GM18502 (cell line): ENCODE results near the gene GMIP.
A peak's percentile ranks its signal among the peaks of the same experiment; 100 is the strongest.

Source experiments
- ATAC-seq: cut with Tn5 transposase; IDR thresholded peaks from one replicate; pipeline ENCODE4 v1.9.1; 2021; ENCODE audit warnings: mild to moderate bottlenecking; ENCODE audit not compliant: unreplicated experiment, poor library complexity

GMIP gene

DNA sequence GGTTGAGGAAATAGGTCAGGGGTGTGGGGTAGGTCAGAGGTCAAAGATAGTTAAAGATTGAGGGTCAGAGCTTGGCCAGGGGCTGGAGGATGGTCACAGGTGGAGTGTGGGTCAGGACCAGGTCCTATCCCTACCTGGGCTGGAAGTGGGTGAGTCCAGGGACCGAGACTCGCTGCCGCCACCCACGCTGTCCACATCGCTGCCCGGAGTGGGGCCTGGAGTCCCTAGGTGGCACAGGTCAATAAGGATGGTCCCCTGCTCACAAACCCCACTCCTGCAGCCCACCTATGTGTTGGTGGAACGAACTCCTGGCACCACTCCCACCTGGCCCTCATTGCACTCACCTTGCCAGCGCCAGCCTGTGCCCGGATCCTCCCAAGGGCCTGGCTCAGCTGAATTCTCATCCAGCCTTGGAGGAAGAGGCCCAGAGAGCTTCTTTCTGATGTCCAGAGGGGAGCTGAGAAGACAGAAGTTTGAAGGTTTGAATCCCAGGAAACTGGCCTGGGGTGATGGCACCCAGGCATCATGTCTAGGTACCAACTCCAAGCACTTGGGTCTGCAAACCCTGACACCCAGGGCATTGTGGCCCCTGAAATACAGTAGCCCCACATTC, 6.8 kb downstream of the GMIP start:
- ATAC-seq = no peak

DNA sequence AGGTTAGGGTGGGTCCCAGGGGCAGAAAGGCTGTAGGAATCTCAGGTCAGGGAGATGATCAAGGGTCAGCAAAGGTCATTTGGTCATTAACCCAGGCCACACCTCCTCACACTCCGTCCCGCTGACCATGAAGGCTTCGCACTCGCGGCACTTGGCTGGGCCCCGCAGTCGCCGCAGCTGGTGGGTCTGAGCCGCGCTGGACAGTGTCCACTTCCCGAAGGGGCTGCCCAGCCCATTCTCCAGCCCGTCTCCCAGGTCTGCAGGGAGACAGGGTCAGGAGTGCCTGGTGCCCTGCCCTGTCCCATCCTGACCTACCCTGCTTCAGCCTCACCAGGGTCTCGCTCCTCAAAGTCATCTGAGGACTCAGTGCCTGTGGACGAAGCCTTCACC, 8.1 kb downstream of the GMIP start:
- ATAC-seq = no peak

DNA sequence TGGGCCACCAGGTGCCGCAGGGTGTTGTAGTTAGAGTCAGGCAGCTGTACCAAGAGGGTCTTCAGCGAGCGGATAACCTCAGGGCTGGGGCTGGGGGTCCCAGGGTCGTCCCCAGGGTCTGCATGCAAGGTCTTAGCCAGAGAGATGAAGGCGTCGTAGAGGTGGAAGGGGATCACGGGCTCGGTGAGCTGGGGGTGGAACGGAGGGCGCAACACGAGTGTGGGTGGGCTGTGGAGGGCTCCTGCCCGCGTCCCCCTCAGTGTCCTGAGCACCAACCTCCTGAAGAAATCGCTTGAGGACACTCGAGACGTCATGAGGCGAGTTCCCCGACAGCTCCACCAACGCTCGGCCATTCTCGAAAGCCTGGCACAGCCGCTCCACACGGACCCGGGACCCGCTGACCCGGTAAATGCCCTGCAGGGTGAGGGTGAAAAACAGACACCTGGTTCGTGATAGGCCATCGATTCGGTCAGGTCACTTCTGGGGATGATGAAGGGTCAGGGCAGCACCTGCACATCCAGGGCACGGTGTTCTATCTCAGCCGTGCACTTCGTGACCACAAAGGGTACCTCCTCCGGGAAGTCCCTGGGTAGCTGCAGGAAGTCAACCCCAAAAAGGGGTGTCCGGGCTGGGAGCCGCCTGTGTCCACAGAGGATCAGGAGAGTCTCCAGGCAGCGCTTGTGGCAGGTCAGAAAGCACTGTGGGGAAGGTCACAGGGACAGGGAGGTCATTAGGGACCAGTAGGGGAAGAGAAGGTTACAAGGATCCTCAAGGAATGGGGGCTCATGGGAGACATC, 8.7 kb downstream of the GMIP start:
- ATAC-seq = no peak

DNA sequence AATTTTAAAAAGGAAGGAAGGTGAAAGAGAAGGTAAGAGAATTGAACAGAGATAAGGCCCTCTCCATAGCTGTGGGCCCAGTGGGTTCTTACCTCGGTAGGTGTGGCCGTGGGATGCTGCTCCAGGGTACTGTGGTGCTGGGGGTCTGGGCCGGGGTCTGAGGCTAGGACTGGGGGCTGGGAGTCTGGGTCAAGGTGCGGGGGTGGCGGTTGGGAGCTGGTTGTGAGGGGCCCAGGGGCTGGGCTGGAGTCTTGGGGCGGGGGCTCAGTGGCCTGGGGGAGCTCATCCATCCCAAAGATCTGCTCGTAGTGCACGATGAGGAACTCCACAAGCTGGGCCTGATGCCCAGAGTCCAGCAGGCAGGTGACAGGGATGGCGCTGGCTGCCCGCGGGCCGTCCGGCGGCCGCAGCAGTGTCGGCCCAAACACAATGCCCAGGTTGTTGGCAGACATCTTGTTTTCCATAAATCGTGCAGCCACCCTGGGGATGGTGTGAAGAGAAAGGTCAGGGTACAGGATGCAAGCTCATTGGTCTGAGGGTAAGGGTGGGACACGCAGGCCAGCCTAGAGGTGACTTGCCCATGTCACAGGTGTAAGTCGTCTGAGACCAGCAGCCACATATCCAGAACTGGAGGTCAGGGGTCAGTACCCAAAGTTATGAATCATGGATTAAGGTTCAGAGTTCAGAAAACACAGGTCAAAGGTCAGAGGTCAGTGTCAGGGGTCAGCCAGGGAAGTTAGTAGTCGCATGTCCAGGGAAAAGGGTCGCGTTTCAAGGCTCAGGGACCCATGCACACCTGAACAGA, 9.5 kb downstream of the GMIP start:
- no peak for ATAC-seq

DNA sequence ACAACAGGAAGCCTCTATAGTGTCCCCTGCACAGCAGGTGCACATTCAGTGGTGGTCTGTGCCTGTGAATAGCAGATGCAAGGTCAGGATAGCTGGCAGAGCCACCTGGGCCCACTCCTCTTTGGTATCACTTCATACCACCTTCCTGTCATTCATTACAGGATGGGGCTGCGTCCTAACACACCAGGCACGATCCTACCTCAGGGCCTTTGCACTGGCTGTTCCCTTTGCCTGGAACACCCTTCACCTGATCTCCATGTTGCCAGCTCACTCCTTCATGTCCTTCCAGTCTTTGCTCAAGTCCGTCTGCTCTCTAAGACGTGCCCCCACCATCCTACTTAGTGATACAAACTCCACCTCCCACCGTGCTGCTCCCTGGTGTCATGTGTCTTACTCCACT, 10.8 kb downstream of the GMIP start:
- no peak for ATAC-seq

DNA sequence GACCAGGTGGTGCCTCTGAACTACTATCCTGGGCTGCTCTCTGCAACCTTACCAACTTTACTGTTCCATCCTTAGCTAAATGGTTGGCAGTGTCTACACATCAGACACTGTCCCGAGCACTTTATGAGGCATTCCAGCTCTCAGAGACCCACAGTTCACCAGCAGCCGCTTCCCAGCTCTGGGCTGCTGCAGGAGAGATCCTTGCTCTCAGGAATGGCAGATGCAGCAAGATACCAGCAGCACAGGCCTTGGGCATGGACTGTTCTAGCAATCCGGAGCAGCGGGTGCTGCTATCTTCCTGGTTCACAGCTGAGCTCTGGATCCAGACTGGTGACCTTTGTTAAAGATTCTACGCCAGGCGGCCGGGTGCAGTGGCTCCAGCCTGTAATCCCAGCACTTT, 12.1 kb downstream of the GMIP start:
- no peak for ATAC-seq

DNA sequence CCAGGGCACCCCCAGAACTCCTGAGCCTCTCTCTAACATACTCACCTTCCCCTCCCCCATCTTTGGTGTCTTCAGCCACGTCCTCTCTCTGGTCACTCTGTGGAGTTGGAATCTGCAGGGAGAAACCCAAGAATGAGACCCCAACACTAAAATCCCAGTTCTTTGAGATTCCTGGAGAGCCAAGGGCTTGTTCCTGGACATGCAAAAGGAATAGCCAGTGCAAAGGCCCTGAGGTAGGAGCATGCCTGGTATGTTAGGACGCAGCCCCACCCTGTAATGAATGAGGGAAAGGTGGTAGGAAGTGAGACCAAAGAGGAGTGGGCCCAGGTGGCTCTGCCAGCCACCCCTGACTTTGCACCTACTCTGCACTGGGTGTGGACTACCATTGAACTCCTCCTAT, 13.0 kb downstream of the GMIP start:
- ATAC-seq = no peak

GRCh38 chr19:19630062-19630414, 13.4 kb downstream of the GMIP start:
- no peak for ATAC-seq

- ATAC-seq = peak; percentile 11
Observed at GRCh38 chr19:19628501-19629134, 14.8 kb downstream of the GMIP start.

DNA sequence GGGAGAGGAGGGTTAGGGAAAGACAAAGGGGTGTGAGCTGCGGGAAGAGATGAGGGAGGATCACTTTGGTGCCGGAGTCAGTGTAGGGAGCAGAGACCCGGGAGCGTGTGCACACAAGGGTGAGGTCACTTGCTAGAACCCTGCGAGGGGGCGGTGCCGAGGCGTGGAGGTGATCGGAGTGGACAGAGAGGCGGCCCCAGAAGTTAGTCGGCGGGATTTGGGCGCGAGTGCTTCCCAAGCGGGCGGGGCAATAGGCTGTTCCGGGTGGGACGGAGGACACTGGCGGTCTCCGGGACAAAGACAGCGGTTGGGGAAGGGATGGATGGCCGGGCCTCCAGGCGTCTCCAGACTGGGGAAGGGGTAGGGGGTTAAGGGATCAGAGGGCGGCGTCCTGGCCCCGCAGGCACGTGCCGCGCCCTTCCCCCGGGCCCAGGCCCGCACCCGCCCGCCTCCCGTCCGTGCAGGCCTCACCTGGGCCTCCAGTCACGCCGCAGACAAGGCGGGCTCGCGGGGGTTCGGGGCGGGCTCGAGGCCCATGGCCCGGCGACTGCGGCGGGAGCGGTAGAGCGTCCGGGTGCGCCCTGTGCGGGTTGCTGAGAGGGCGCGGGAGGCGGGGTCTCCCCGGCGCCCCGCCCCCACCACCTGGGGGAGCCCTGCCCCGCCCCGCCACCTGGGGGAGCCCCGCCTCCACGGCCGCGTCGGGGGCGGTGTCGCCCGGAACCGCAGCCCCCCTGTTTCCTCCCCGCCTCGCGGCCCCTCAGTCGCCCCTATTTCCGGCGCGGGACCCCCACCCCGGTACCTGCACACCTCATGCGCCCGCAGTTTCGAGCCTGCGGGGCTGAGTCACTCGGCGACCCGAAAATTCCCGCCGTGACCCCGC, 15.6 kb downstream of the GMIP start, which contains the start of gene LPAR2:
Gene LPAR2, minus strand, starts transcription at position 600 of the 880 bp plus-strand sequence. CDS start 945 bp downstream, outside the sequence.
- peak; percentile 70 for ATAC-seq

GRCh38 chr19:19626516-19627472, 16.7 kb downstream of the GMIP start:
- no peak for ATAC-seq

DNA sequence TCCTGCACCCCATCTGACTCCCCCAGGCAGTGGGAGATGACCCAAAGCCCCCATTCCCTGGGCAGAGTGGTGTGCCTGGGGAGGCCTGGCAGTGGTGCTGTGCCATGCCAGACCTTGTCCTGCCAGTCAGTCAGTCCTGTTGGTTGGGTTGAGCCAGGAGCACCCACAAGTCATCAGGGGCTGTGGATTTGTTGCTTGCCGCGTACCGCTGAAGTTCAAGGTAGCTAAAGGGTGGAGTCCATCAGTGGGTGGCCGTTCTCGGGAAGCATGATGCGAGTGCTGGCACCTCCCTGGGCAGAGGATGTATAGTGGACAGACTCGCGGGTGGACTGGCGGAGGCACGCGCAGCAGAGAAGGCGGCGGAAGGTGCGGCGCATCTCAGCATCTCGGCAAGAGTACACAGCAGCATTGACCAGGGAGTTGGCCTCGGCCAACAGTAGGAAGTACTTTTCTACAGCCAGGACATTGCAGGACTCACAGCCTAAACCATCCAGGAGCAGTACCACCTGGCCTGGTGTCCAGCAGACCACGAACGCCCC, 19.4 kb downstream of the GMIP start:
- no peak for ATAC-seq

DNA sequence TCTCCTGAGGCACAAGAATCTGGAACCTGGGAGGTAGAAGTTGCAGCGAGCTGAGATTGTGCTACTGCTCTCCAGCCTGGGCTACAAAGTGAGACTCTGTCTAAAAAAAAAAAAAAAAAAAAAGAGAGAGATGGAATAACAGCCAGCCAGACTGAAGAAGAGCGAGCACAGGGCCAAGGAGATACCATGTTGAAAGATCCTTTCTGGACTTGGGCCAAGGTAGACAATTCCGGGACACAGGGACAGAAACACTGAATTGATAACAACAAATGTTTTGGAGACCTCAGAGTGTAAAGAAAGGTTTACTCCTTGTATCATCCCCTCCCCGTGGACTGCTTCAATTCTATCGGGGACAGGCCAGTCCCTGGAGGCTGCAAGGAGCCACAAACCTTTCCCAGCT, 20.1 kb downstream of the GMIP start:
- ATAC-seq = no peak

- ATAC-seq = no peak
Observed at GRCh38 chr19:19619849-19620210, 23.6 kb downstream of the GMIP start.

DNA sequence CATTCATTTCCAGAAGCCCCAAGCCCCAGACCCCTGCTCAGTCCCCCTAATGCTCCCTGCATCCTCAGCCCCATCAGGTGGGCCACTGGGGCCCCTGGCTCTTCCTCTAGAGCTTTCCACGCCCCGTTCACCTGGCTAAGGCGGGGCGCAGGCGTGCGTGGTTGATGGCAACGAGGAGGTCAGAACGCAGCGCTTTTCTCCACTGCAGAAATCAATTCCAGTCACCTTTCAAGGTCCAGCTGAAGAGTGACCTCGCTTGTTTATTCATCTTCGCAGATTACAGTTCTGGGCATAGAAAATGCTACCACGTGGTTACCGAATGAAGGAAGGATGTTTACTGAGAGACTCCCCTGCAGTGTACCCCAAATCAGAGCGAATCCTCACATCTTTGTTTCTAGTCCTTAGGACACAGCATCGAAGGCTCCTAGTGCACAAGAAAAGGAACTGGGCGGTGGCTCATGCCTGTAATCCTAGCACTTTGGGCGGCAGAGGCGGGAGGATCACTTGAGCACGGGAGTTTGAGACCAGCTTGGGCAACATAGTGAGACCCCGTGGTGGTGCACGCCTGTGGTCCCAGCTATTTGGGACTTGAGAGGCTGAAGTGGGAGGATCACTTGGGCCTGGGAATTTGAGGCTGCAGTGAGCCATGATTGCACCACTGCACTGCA, 24.1 kb downstream of the GMIP start:
- no peak for ATAC-seq

DNA sequence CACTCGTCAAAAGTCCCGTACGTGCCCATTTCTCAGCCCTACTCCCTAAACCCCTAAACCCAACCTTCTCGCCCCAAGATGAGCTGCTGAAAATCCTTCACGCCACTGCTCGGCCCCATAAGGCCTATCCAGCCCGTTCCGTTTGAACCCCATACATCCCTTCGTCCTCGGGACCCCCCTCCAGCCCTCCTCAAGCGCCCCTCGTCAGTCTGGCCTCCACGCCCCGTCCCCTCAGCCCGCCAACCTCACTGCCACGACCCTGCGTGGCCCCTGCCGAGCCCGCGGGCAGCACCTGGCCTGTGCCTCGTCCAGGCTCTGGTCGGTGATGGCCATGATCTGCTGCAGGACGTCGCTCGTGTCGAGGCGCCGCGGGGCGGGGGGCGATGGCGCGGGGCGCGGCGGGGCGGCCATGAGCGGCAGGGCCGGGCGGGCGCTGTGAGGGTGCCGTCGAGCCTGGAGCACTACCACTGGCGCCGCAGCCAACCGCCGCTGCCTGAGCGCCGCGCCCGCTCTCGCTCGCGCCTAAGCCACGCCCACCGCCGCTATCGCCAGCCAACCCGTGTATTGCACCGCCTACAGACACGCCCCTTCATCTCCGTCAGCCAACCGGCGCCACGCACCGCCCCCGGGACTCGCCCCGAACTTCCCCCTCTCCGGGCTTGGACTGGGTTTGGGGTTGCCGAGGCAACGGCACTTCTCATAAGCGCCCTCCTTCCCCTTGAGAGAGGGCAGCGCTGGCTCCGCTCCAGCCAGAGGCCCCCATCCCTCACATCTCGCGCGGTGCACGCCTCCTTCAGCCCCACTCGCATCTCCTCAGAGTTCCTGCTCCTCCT, 25.0 kb downstream of the GMIP start, which contains the start of gene PBX4:
Gene PBX4, minus strand, starts transcription at position 469 of the 833 bp plus-strand sequence. Its CDS starts 58 bp downstream, at position 411.
- ATAC-seq = peak; percentile 96

- ATAC-seq = no peak
Observed at GRCh38 chr19:19615086-19615485, 28.4 kb downstream of the GMIP start.
